Neural progenitor cell (in vitro differentiated cells): ENCODE results near the gene USP25. TPM values are rescaled to one million over a fixed set of nuclear protein-coding genes. Genes with fewer than 3 reads are reported as not detected.

ENCODE experiments used
- DNase-seq: peaks from one replicate; pipeline ENCODE4 v3.0.0-alpha.2; 2016; ENCODE audit warnings: low spot score
- H2AFZ ChIP-seq: fragments of 200-600 bp; sonication (generic); replicated peaks from 2 replicates; pipeline ENCODE4 v1.6.1; 2016; ENCODE audit warnings: antibody characterized with exemption
- H3F3A ChIP-seq: fragments of 200-600 bp; sonication (generic); 2 replicates; pipeline ENCODE4 v1.6.1; 2016; ENCODE audit warnings: antibody characterized with exemption, low read depth
- H3K27ac ChIP-seq: fragments of 200-600 bp; sonication (generic); 2 replicates; pipeline ENCODE4 v1.5.1; 2016; ENCODE audit warnings: mild to moderate bottlenecking
- H3K27me3 ChIP-seq: fragments of 200-600 bp; sonication (generic); 2 replicates; pipeline ENCODE4 v1.6.1; 2016; ENCODE audit warnings: mild to moderate bottlenecking, moderate library complexity
- H3K36me3 ChIP-seq: fragments of 200-600 bp; sonication (generic); 2 replicates; pipeline ENCODE4 v1.5.1; 2016
- H3K4me1 ChIP-seq: fragments of 200-600 bp; sonication (generic); 2 replicates; pipeline ENCODE4 v1.6.1; 2016; ENCODE audit warnings: mixed run types
- H3K4me2 ChIP-seq: fragments of 200-600 bp; sonication (generic); 2 replicates; pipeline ENCODE4 v1.6.1; 2016
- H3K4me3 ChIP-seq: fragments of 200-600 bp; sonication (generic); 2 replicates; pipeline ENCODE4 v1.5.1; 2016
- H3K79me2 ChIP-seq: fragments of 200-600 bp; sonication (generic); 2 replicates; pipeline ENCODE4 v1.6.1; 2016; ENCODE audit warnings: low read depth
- H3K9ac ChIP-seq: fragments of 200-600 bp; sonication (generic); 2 replicates; pipeline ENCODE4 v1.6.1; 2016
- H3K9me3 ChIP-seq: fragments of 200-600 bp; sonication (generic); 2 replicates; pipeline ENCODE4 v1.5.1; 2016; ENCODE audit warnings: low read depth
- H4K20me1 ChIP-seq: fragments of 200-600 bp; sonication (generic); 2 replicates; pipeline ENCODE4 v1.6.1; 2016; ENCODE audit warnings: low read depth
- H3K27ac Mint-ChIP-seq: 3 replicates; pipeline ENCODE4 v1.8.0; 2021; ENCODE audit warnings: mixed read lengths
- H3K27me3 Mint-ChIP-seq: 2 replicates; pipeline ENCODE4 v1.8.0; 2022; ENCODE audit warnings: low read depth, mild to moderate bottlenecking, inconsistent platforms, moderate library complexity, mixed read lengths; ENCODE audit not compliant: insufficient read depth
- H3K36me3 Mint-ChIP-seq: 3 replicates; pipeline ENCODE4 v1.8.0; 2021; ENCODE audit warnings: mixed read lengths
- H3K4me1 Mint-ChIP-seq: 3 replicates; pipeline ENCODE4 v1.8.0; 2021; ENCODE audit warnings: mixed read lengths
- H3K4me3 Mint-ChIP-seq: 3 replicates; pipeline ENCODE4 v1.8.0; 2021; ENCODE audit warnings: mild to moderate bottlenecking, moderate library complexity, mixed read lengths
- H3K9me3 Mint-ChIP-seq: 3 replicates; pipeline ENCODE4 v1.8.0; 2020; ENCODE audit warnings: mixed read lengths
- EZH2 ChIP-seq: fragments of 200-600 bp; sonication (generic); IDR thresholded peaks from 2 replicates; pipeline ENCODE4 v1.6.1; 2017; ENCODE audit warnings: antibody characterized with exemption, mild to moderate bottlenecking, moderate library complexity
- EZH2phosphoT487 ChIP-seq: fragments of 200-600 bp; sonication (generic); IDR thresholded peaks from 2 replicates; pipeline ENCODE4 v1.6.1; 2017; ENCODE audit warnings: antibody characterized with exemption
- total RNA-seq: library from RNA; depleted of rRNA; stranded (reverse); fragments of >200 nt; gene quantifications from 2 replicates; pipeline ENCODE4 v1.2.3, GENCODE V29; 2015; ENCODE audit warnings: low replicate concordance
- TF ChIP-seq, protein P1 (sequence below): fragments of 200-600 bp; sonication (generic); IDR thresholded peaks from 2 replicates; pipeline ENCODE4 v1.5.1; 2017; ENCODE audit warnings: antibody characterized with exemption, mild to moderate bottlenecking

The USP25 gene
- total RNA-seq, 1 donor from 2014 or later = 36.4 TPM

GRCh38 chr21:15793550-15794235, 63.9 kb downstream of the USP25 start:
- H3K36me3 Mint-ChIP-seq = peaks cover 14% of the 10 kb centered on the region
- H3K27me3 ChIP-seq = no peaks in the 10 kb centered on the region
- H3K9me3 Mint-ChIP-seq = no peaks in the 10 kb centered on the region
- no peak overlapping the region for H3K4me3 Mint-ChIP-seq
- TF ChIP-seq EZH2 (no peak), EZH2phosphoT487 (no peak)
- TF ChIP-seq, protein P1, sequence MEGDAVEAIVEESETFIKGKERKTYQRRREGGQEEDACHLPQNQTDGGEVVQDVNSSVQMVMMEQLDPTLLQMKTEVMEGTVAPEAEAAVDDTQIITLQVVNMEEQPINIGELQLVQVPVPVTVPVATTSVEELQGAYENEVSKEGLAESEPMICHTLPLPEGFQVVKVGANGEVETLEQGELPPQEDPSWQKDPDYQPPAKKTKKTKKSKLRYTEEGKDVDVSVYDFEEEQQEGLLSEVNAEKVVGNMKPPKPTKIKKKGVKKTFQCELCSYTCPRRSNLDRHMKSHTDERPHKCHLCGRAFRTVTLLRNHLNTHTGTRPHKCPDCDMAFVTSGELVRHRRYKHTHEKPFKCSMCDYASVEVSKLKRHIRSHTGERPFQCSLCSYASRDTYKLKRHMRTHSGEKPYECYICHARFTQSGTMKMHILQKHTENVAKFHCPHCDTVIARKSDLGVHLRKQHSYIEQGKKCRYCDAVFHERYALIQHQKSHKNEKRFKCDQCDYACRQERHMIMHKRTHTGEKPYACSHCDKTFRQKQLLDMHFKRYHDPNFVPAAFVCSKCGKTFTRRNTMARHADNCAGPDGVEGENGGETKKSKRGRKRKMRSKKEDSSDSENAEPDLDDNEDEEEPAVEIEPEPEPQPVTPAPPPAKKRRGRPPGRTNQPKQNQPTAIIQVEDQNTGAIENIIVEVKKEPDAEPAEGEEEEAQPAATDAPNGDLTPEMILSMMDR = no peak
- no peaks in the 10 kb centered on the region for H3K27me3 Mint-ChIP-seq
- no peaks in the 10 kb centered on the region for H3K4me1 ChIP-seq
- H3F3A ChIP-seq = no peaks in the 10 kb centered on the region
- peaks cover 6% of the 10 kb centered on the region for H3K4me1 Mint-ChIP-seq
- no peak overlapping the region for H3K4me3 ChIP-seq
- no peak overlapping the region for H2AFZ ChIP-seq
- no peaks in the 10 kb centered on the region for H3K79me2 ChIP-seq
- H3K4me2 ChIP-seq = no peak overlapping the region
- no peak overlapping the region for H3K9ac ChIP-seq
- H4K20me1 ChIP-seq = no peaks in the 10 kb centered on the region
- no peaks in the 10 kb centered on the region for H3K36me3 ChIP-seq
- H3K9me3 ChIP-seq = no peaks in the 10 kb centered on the region
- no peak overlapping the region for H3K27ac ChIP-seq
- DNase-seq = no peak
- H3K27ac Mint-ChIP-seq = no peak overlapping the region

- Histone ChIP-seq H3K4me1 (no peaks in the 10 kb centered on the region), H3K9ac (no peak overlapping the region), H3K36me3 (no peaks in the 10 kb centered on the region), H3K79me2 (no peaks in the 10 kb centered on the region), H2AFZ (no peak overlapping the region), H3K27me3 (no peaks in the 10 kb centered on the region), H3F3A (no peaks in the 10 kb centered on the region), H3K9me3 (no peaks in the 10 kb centered on the region), H4K20me1 (no peaks in the 10 kb centered on the region), H3K4me2 (no peak overlapping the region), H3K4me3 (no peak overlapping the region), H3K27ac (no peak overlapping the region)
- TF ChIP-seq EZH2phosphoT487 (no peak), EZH2 (no peak)
- TF ChIP-seq, protein P1 = no peak
- Mint-ChIP-seq H3K4me3 (no peak overlapping the region), H3K27ac (no peak overlapping the region), H3K4me1 (peaks cover 6% of the 10 kb centered on the region), H3K36me3 (peaks cover 10% of the 10 kb centered on the region), H3K27me3 (no peaks in the 10 kb centered on the region), H3K9me3 (no peaks in the 10 kb centered on the region)
- no peak for DNase-seq
Observed at GRCh38 chr21:15794277-15794912, 64.6 kb downstream of the USP25 start.

DNA sequence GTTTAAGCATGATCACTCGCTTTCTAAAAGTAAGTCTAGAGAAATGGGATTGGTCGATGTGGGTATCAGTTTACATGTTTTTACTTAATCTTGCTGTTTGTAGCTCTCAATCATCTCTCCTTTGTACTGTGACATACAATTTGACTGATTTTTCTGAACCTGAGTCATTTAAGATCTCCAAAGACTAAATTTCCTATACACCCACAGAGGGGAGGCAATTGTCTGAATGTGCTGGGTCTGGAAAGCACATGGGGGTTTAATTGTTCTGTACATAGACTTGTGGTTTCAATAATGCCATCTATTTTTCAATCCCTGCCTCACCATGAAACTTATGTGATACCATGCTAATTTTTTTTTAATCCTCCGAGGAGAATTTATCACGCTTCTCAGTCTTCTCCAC, 65.8 kb downstream of the USP25 start:
- no peak overlapping the region for H3K4me2 ChIP-seq
- Mint-ChIP-seq H3K4me3 (no peak overlapping the region), H3K27ac (no peak overlapping the region), H3K27me3 (no peaks in the 10 kb centered on the region), H3K4me1 (peaks cover 6% of the 10 kb centered on the region), H3K36me3 (peaks cover 9% of the 10 kb centered on the region), H3K9me3 (no peaks in the 10 kb centered on the region)
- H3F3A ChIP-seq = no peaks in the 10 kb centered on the region
- no peaks in the 10 kb centered on the region for H3K36me3 ChIP-seq
- H3K4me3 ChIP-seq = no peak overlapping the region
- no peaks in the 10 kb centered on the region for H3K9me3 ChIP-seq
- H3K27me3 ChIP-seq = no peaks in the 10 kb centered on the region
- no peaks in the 10 kb centered on the region for H4K20me1 ChIP-seq
- TF ChIP-seq, protein P1 = no peak
- no peak for TF ChIP-seq EZH2
- no peak for TF ChIP-seq EZH2phosphoT487
- H3K27ac ChIP-seq = no peak overlapping the region
- H3K9ac ChIP-seq = no peak overlapping the region
- no peak for DNase-seq
- no peaks in the 10 kb centered on the region for H3K4me1 ChIP-seq
- H2AFZ ChIP-seq = no peak overlapping the region
- no peaks in the 10 kb centered on the region for H3K79me2 ChIP-seq
